A673 (cell line): ENCODE data around the gene FAAP24. TPM values are rescaled to one million over a fixed set of nuclear protein-coding genes. Genes with fewer than 3 reads are reported as not detected.
"Not testable (repeated sequence)": the region's sequence is repeated elsewhere in the genome, so short reads cannot be mapped to it uniquely, and the experiment has no call there.

Experiments
- BruUV-seq: library from RNA; stranded (reverse); fragments of 400-500 nt; replicated peaks from 2 replicates; lab custom pipeline; 2021; lab: Mats Ljungman, UMichigan
- CTCF ChIA-PET: fragments of 300-600 bp; sonication (Branson Sonifier 250); formaldehyde crosslinking; loops from one replicate; lab custom pipeline; 2022; ENCODE audit warnings: antibody characterized with exemption; lab: Charles Lee
- POLR2A ChIA-PET: fragments of 300-600 bp; sonication (Branson Sonifier 250); formaldehyde crosslinking; loops from one replicate; lab custom pipeline; 2022; ENCODE audit warnings: antibody characterized with exemption; ENCODE audit not compliant: low non-redundant PET; lab: Charles Lee
- DNase-seq: peaks from one replicate; pipeline ENCODE4 v3.0.0-alpha.2; 2015; ENCODE audit warnings: low spot score
- H3K27ac ChIP-seq: fragments of 200-600 bp; sonication (generic); 2 replicates; pipeline ENCODE4 v1.5.1; 2016; ENCODE audit warnings: mixed run types, low read depth, mild to moderate bottlenecking, mixed read lengths, antibody characterized with exemption, low read length; ENCODE audit not compliant: poor library complexity, severe bottlenecking
- H3K27me3 ChIP-seq: fragments of 200-600 bp; sonication (generic); replicated peaks from 2 replicates; pipeline ENCODE4 v1.6.1; 2017; ENCODE audit warnings: mixed run types, low read depth, mild to moderate bottlenecking, mixed read lengths, antibody characterized with exemption, low read length; ENCODE audit not compliant: insufficient read depth, poor library complexity
- H3K36me3 ChIP-seq: fragments of 200-600 bp; sonication (generic); 2 replicates; pipeline ENCODE4 v1.6.1; 2016; ENCODE audit warnings: mixed run types, mild to moderate bottlenecking, mixed read lengths, antibody characterized with exemption, low read length; ENCODE audit not compliant: insufficient read depth, poor library complexity, severe bottlenecking
- H3K4me1 ChIP-seq: fragments of 200-600 bp; sonication (generic); 2 replicates; pipeline ENCODE4 v1.6.1; 2017; ENCODE audit warnings: mixed run types, mild to moderate bottlenecking, mixed read lengths, antibody characterized with exemption, low read length; ENCODE audit not compliant: insufficient read depth, poor library complexity, severe bottlenecking
- H3K4me3 ChIP-seq: fragments of 200-600 bp; sonication (generic); 2 replicates; pipeline ENCODE4 v1.5.1; 2016; ENCODE audit warnings: low read depth, mixed run types, mild to moderate bottlenecking, mixed read lengths, low read length; ENCODE audit not compliant: poor library complexity, severe bottlenecking
- H3K9me3 ChIP-seq: fragments of 200-600 bp; sonication (generic); 2 replicates; pipeline ENCODE4 v1.6.1; 2016; ENCODE audit warnings: mixed run types, low read depth, mild to moderate bottlenecking, mixed read lengths, antibody characterized with exemption, low read length; ENCODE audit not compliant: poor library complexity, severe bottlenecking
- EZH2 ChIP-seq: fragments of 200-600 bp; sonication (generic); IDR thresholded peaks from 2 replicates; pipeline ENCODE4 v1.6.1; 2017; ENCODE audit warnings: borderline replicate concordance, low read depth, mild to moderate bottlenecking, mixed read lengths, antibody characterized with exemption, low read length; ENCODE audit not compliant: poor library complexity, severe bottlenecking
- intact Hi-C: fragments of 100-400 bp; cut with micrococcal nuclease; formaldehyde crosslinking; loops from one replicate; pipeline ENCODE4 v1.10.0; 2022; ENCODE audit not compliant: unreplicated experiment
- total RNA-seq: library from RNA; stranded (reverse); gene quantifications from 2 replicates; pipeline ENCODE4 v1.2.3, GENCODE V29; 2021
- TF ChIP-seq, protein P1 (sequence below): fragments of 300-800, 200-600 bp; sonication (generic); conservative IDR thresholded peaks from 2 replicates; pipeline ENCODE4 v1.5.1; 2017; ENCODE audit warnings: low read depth, mild to moderate bottlenecking, antibody characterized with exemption, low read length, moderate library complexity, mixed read lengths

Gene FAAP24
- total RNA-seq, 1 experiment from 2014 or later: 10.0 TPM

DNA sequence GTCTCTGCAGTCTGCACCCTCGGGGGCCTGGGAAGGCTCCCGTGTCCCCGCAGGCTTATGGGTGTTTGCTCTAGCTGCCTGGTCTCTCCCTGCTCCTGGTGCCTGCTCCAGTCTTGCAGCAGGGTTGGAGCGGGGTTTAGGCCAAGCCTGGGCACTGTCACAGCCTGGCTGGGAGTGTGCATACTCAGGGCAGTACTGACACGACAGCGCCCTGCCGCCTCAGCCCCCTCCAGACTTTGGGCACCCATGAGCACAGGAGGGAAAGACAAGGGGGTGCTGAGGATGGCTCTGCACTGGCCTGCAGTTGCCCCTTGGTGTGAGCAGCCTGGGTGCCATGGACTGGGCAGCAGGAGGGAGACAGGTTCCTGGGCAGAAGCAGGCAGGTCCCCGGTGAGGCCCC, 36.0 kb upstream of the FAAP24 start:
- Histone ChIP-seq H3K27ac (no peak overlapping the region), H3K27me3 (no peaks in the 10 kb centered on the region), H3K36me3 (peaks cover 14% of the 10 kb centered on the region), H3K9me3 (no peaks in the 10 kb centered on the region), H3K4me3 (no peak overlapping the region), H3K4me1 (no peaks in the 10 kb centered on the region)
- POLR2A ChIA-PET: no interaction called here
- CTCF ChIA-PET: no interaction called here
- DNase-seq: no peak
- TF ChIP-seq, protein P1, sequence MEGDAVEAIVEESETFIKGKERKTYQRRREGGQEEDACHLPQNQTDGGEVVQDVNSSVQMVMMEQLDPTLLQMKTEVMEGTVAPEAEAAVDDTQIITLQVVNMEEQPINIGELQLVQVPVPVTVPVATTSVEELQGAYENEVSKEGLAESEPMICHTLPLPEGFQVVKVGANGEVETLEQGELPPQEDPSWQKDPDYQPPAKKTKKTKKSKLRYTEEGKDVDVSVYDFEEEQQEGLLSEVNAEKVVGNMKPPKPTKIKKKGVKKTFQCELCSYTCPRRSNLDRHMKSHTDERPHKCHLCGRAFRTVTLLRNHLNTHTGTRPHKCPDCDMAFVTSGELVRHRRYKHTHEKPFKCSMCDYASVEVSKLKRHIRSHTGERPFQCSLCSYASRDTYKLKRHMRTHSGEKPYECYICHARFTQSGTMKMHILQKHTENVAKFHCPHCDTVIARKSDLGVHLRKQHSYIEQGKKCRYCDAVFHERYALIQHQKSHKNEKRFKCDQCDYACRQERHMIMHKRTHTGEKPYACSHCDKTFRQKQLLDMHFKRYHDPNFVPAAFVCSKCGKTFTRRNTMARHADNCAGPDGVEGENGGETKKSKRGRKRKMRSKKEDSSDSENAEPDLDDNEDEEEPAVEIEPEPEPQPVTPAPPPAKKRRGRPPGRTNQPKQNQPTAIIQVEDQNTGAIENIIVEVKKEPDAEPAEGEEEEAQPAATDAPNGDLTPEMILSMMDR: no peak
- no peak for TF ChIP-seq EZH2
- BruUV-seq: no TSS peak
- intact Hi-C loops: no loop called here

DNA sequence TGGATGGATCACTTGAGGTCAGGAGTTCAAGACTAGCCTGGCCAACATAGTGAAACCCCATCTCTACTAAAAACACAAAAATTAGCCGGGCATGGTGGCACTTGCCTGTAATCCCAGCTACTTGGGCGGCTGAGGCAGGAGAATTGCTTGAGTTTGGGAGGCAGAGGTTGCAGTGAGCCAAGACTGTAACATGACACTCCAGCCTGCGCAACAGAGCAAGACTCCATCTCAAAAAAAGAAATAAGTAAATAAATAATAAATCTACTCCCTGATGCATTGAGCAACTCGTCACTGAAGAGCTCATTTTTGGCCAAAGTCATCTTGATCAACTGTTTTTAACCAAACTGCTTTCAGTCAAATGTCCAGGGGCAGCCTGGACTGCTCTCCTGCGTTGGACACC, 30.8 kb upstream of the FAAP24 start:
- intact Hi-C loops, H3K27me3 ChIP-seq, H3K4me3 ChIP-seq, DNase-seq, H3K9me3 ChIP-seq, POLR2A ChIA-PET, H3K4me1 ChIP-seq, BruUV-seq, H3K27ac ChIP-seq, CTCF ChIA-PET: not testable (repeated sequence)
- peaks cover 11% of the 10 kb centered on the region for H3K36me3 ChIP-seq

- ChIA-PET POLR2A (no interaction called here), CTCF (interaction anchor here (0.5 kb wide), 1 partner anchor 462 kb away, joined by 3 read pairs; no protein-coding TSS in a partner anchor)
- no peak for DNase-seq
- H3K27ac ChIP-seq: no peak overlapping the region
- H3K27me3 ChIP-seq: no peaks in the 10 kb centered on the region
- no peaks in the 10 kb centered on the region for H3K9me3 ChIP-seq
- peaks cover 23% of the 10 kb centered on the region for H3K36me3 ChIP-seq
- no TSS peak for BruUV-seq
- intact Hi-C loops: no loop called here
- no peaks in the 10 kb centered on the region for H3K4me1 ChIP-seq
- no peak overlapping the region for H3K4me3 ChIP-seq
- TF ChIP-seq, protein P1: no peak
- TF ChIP-seq EZH2: no peak
Measured at GRCh38 chr19:32945260-32945659, 26.8 kb upstream of the FAAP24 start.

DNA sequence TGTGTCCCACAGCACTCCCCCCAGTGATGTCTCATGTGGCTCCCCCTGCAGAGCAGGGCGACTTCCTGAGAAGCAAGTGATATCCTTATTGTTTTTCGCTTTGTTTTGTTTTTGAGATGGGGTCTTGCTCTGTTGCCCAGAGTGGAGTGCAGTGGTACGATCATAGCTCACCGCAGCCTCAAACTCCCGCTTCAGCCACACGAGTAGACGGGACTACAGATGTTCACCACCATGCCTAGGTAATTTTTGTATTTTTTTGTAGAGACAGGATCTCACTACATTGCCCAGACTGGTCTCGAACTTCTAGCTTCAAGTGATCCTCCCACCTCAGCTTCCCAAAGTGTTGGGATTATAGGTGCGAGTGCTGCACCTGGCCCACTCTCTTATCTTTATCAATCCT, 5.3 kb upstream of the FAAP24 start:
- CTCF ChIA-PET: no interaction called here
- Histone ChIP-seq H3K4me1 (no peaks in the 10 kb centered on the region), H3K9me3 (no peaks in the 10 kb centered on the region), H3K4me3 (no peak overlapping the region), H3K36me3 (peaks cover 18% of the 10 kb centered on the region), H3K27me3 (no peaks in the 10 kb centered on the region), H3K27ac (no peak overlapping the region)
- POLR2A ChIA-PET: no interaction called here
- intact Hi-C loops: no loop called here
- TF ChIP-seq, protein P1: no peak
- no peak for TF ChIP-seq EZH2
- BruUV-seq: no TSS peak
- no peak for DNase-seq
